Activated CD4-positive, alpha-beta T cell treated with anti-CD3 and anti-CD28 coated beads for 1 hour (primary cell): ENCODE data around the gene STAP2.

Source experiments
- DNase-seq: peaks from one replicate; pipeline ENCODE4 v3.0.0-alpha.2; 2020

STAP2 gene

GRCh38 chr19:4369888-4370260 lies 31.2 kb upstream of the STAP2 start:
- peak; percentile 66 for DNase-seq

GRCh38 chr19:4369109-4369887 lies 30.7 kb upstream of the STAP2 start:
- DNase-seq: peak; percentile 44

GRCh38 chr19:4368128-4368820 lies 29.6 kb upstream of the STAP2 start:
- DNase-seq: no peak

- no peak for DNase-seq
These were observed 29.1 kb upstream of the STAP2 start for GRCh38 chr19:4367781-4368127.

- no peak for DNase-seq
These were observed 28.7 kb upstream of the STAP2 start for GRCh38 chr19:4367336-4367723.

DNA sequence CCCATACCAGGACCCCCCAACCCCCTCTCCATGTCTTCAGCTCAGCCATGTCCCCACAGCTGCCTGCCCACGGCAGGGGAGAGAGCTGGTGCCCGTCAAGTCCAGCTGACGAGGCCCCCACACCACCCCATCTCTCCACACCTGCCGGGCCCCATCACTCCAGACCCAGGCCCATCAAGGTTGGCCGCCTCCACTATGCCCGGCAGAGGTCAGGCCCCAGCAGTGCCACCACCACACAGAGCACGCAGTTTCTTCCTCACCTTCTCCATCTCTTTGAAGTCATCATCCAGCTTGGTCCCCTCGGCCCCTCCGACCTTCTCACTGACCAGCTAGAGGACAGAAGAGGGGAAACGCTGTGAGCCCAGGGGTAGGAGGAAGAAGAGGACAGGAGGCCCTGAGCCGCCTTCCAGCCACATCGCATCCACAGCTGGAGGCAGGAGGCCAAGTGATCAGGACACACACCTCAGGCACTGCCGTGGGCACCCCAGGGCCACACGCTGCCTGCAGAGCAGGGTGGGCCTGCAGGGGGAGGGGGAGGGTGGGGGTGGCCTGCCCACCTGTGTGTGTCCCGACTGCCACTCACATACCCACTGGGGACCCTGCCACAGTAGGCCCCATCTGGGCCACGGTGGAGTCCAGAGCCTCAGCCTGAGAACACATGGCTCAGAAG lies 28.2 kb upstream of the STAP2 start:
- no peak for DNase-seq

DNA sequence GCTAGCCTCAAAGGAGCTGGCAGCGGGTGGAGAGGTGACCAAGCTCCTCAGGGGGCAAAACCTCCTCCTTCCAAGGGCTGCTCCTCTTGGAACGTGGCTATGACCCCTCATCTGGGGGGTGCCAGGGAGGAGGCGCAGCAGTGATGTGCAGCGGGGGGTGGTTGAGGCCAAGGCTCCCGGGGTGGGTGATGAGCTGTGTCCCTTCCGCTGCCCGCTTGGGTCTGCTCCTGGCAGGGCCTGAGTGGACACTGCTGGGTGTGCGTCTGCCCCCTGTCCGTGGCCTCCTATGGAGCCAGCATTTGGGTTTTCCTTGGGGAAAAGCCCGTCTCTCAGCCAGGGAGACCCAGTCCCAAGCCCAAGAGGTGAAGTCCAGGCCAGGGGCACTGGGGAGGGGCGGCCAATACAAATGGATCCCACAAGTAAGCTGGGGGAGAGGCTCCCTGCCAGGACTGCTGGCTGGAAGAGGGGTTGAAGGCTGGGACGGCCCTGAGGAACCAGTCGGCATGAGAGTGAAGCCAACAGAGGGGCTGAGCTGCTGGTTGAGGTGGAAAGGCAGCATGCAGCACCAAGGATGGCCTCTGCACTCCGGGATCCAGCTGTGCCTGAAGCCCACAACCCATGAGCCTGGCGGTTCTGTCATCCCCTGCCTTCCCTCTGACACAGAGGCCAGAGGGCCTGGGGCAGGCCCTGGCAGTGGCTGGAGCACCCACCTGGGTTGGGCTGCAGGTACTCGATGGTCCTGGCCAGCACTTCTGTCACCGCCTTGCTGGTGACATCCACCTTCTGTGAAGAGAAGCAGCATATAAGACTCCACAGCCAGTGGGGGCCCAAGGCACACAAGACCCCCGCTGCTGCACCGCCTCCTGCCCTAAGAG lies 27.4 kb upstream of the STAP2 start:
- no peak for DNase-seq

GRCh38 chr19:4365341-4365740 lies 26.7 kb upstream of the STAP2 start:
- no peak for DNase-seq

DNA sequence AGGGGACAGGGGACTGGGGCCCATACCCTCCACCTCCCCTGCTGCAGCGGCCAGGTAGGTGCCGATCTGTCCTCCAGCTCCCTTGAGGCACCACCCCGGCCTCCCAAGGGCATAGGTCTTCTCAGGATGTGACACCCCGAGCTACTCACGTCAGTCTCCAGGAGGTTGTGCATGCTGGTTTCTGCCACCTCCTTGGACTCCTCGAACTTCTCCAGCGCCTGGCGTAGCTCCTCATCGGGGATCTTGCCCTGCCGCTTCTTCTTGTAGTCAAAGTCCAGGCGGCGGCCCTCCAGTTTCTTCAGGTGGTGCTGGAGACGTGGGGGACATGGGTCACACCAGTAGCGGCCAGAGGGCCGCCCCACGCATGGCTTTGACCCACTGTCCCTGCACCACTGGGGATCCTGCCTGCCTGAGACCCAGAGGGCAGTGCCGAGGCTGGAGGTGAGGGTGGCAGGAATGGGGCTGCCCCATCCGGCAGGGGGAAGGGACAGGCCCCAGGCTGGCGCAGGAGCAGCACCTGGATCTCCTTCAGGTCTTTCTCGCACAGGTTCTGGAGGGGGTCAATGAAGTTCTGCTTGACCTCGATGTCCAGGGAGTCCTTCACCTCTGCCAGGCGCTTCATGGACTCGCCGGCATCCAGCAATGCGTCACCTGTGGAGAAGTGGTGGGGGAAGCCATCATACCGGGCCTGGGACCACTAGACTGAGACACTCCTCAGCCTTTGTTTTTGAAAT lies 25.1 kb upstream of the STAP2 start:
- DNase-seq: no peak

- no peak for DNase-seq
These were observed 24.4 kb upstream of the STAP2 start for GRCh38 chr19:4362831-4363545.

GRCh38 chr19:4362101-4362828 lies 23.6 kb upstream of the STAP2 start:
- no peak for DNase-seq

DNA sequence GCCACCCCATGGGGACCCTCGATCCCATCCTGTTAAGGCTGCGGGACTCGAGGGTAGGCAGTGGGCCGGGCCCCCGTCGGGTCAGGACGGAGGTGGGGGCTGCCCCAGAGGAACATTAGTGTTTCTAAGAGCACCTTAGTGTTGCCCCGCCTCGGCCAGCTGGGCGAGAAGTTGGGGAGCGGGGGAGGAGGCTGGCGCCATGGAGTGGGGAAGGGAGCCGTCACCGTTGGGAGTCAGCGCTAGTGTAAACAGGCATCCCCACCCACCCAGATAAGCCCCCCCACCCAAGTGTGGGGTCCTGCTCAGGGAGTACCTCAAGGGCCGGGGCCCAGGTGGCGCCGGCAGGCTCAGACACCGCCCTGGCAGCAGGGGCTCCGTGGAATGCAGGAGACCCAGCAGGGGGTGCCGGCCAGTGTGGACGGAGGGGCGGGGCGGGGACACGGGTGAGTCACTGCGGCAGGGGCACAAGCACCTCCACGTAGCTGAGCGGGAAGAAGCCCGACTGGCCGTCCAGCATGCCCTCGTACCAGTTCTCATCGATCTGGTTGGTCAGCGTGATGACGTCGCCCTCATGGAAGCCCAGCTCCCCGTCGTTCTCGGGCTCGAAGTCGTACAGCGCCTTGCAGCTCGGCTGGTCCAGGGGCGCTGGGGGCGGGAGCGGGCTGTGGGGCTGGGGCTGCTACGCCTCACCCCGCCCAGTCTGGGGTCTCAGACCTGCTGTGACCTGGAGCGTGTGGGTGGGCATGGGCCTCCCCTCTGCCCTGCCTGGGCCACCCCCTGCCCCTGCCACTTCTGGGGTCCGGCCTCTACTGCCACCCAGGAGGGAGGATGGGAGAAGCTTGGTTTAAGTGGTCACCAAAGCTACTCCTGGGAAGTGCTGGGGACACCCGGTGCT lies 22.8 kb upstream of the STAP2 start:
- no peak for DNase-seq

DNA sequence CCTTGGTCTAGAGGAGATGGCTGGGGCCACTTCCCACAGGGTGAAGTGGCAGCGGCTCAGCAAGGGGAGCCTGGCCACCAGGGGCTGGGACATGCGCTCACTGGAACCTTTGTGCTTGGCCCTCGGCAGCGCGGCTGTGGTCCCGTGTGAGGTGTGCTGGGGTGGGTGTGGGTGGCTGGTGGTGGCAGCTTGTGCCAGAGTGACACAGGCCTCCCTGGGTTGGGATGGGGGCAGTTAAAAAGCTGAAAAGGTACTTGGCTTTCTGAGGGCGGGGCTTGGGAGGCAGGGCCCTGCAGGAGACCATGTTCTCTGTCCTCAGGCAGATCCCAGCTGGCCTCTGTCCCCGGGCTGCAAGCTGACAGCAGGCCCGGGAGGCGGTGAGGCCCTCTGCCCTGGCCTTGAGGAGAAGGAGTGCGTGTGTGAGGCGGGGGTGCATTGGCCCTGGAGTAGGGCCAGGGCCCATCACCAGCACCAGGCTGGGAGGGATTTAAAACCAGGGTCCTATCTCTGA lies 22.1 kb upstream of the STAP2 start:
- DNase-seq: no peak

- no peak for DNase-seq
These were observed 21.5 kb upstream of the STAP2 start for GRCh38 chr19:4360081-4360569.

- DNase-seq: no peak
These were observed 21.0 kb upstream of the STAP2 start for GRCh38 chr19:4359627-4360000.

DNA sequence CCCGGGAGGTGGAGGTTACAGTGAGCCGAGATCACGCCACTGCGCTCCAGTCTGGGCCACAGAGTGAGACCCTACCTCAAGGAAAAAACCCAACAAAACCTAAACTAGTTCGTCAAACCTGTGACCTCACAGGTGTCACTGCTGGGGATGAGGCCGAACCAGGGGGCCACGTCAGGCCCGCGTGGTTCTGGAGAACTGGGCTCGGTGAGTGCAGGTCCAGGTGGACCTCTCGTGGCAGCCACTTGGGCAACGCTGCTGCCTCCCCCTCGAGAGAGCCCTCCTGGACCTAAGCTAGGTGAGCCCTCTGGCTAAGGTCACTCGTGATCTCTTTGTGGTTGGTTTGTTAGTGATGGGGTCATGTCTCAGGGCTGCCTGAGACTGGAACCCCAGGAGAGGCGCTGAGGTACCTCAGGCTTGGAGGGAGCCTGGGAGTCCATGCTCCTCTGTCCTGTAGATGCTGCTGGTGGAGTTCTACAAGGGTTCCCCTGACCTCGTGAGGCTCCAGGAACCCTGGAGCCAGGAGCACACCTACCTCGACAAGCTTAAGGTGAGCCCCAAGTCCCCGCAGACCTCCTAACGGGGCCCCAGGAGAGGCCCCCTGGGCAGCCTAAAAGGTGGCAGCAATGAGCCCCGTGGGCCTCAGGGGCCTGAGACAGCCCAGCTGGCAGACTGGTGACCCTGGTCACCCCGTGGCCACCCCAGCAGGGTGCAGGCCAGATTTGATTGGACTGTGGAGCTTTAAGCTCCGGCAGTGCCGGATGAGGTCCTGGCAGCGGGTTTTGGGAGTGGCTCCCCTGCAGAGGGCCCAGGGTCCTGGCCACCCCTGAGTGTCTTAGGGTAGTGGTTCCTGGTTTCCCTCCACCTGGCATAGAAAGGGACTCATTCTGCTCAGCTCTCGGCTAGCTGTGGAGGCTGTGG lies 20.3 kb upstream of the STAP2 start:
- DNase-seq: no peak

DNA sequence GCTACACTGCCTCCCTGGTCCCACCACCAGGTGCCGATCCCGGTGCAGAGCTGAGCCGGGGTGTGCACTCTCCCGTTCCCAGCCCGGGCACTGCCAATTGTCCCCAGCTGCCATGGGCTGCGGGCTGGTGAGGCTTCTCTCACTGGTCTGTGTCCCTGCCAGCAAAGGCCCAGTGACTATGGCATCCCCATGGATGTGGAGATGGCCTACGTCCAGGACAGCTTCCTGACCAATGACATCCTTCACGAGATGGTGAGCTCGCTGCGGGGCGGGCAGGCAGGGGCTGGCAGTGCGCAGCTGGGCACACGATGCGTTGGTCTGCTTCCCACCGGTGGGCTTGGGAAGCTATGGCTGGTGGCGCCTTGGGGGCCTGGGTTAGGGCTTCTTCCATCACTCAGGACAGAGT lies 19.3 kb upstream of the STAP2 start:
- no peak for DNase-seq

- no peak for DNase-seq
These were observed 18.6 kb upstream of the STAP2 start for GRCh38 chr19:4357095-4357797.
